Activated gamma-delta T cell (primary cell): ENCODE data around the gene ATF6B.
"Not testable (repeated sequence)": the region's sequence is repeated elsewhere in the genome, so short reads cannot be mapped to it uniquely, and the experiment has no call there.

Source experiments
- DNase-seq: peaks from one replicate; lab custom pipeline; 2025; lab: John Stamatoyannopoulos, UW

The ATF6B gene

GRCh38 chr6:32081168-32081990, 46.7 kb downstream of the ATF6B start:
- DNase-seq: no peak

- no peak for DNase-seq
These were observed 48.3 kb downstream of the ATF6B start for GRCh38 chr6:32079566-32080290.

GRCh38 chr6:32076321-32076809, 51.7 kb downstream of the ATF6B start:
- DNase-seq: no peak

- DNase-seq: no peak
These were observed 52.3 kb downstream of the ATF6B start for GRCh38 chr6:32075781-32076180.

GRCh38 chr6:32074996-32075532, 53.0 kb downstream of the ATF6B start:
- no peak for DNase-seq

GRCh38 chr6:32073613-32074012, 54.4 kb downstream of the ATF6B start:
- DNase-seq: no peak

- DNase-seq: no peak
These were observed 54.9 kb downstream of the ATF6B start for GRCh38 chr6:32073101-32073500.

GRCh38 chr6:32070814-32071543, 57.1 kb downstream of the ATF6B start:
- no peak for DNase-seq

GRCh38 chr6:32069878-32070515, 58.0 kb downstream of the ATF6B start:
- no peak for DNase-seq

- DNase-seq: no peak
These were observed 58.6 kb downstream of the ATF6B start for GRCh38 chr6:32069460-32069859.

- DNase-seq: no peak
These were observed 59.2 kb downstream of the ATF6B start for GRCh38 chr6:32068867-32069266.

- DNase-seq: not testable (repeated sequence)
These were observed 59.7 kb downstream of the ATF6B start for GRCh38 chr6:32068315-32068714.

GRCh38 chr6:32067521-32067920, 60.5 kb downstream of the ATF6B start:
- DNase-seq: not testable (repeated sequence)
